GM12878 (cell line): ENCODE data around the gene MORC3. TPM values are rescaled to one million over a fixed set of nuclear protein-coding genes. Genes with fewer than 3 reads are reported as not detected.

Experiments used
- ATAC-seq: fragments of 200-7000 bp; cut with Tn5 transposase; 3 replicates; pipeline ENCODE4 v1.9.1; 2020; ENCODE audit warnings: mild to moderate bottlenecking, moderate library complexity
- BruUV-seq: library from RNA; stranded (reverse); fragments of 400-500 nt; replicated peaks from 2 replicates; lab custom pipeline; 2021; lab: Mats Ljungman, UMichigan
- CTCF ChIA-PET: fragments of 300-600 bp; sonication (Branson Sonifier 250); formaldehyde crosslinking; extraction: SDS; loops from one replicate; lab custom pipeline; 2021; ENCODE audit warnings: inconsistent platforms; lab: Yijun Ruan, JAX
- POLR2A ChIA-PET: fragments of 350-600 bp; formaldehyde crosslinking; extraction: SDS; loops from one replicate; lab custom pipeline; 2021; ENCODE audit warnings: inconsistent platforms; lab: Charles Lee
- RAD21 ChIA-PET: fragments of 300-600 bp; sonication (Branson Sonifier 250); formaldehyde crosslinking; loops from one replicate; lab custom pipeline; 2023; ENCODE audit warnings: antibody characterized with exemption; ENCODE audit not compliant: unreplicated experiment; lab: Charles Lee
- SMC1A ChIA-PET: fragments of 300-600 bp; sonication (Branson Sonifier 250); formaldehyde crosslinking; loops from one replicate; lab custom pipeline; 2023; ENCODE audit not compliant: unreplicated experiment, uncharacterized antibody; lab: Charles Lee
- DNase-seq: peaks from one replicate; pipeline ENCODE4 v3.0.0-alpha.2; 2011; ENCODE audit warnings: low read depth, low spot score
- FAIRE-seq: peaks from 3 replicates; lab custom pipeline; 2011; peaks lifted over from hg19 to GRCh38; lab: Jason Lieb, UNC
- H2AFZ ChIP-seq: 2 replicates; pipeline ENCODE4 v1.6.0; 2011; ENCODE audit warnings: low read depth, low read length, control low read depth; ENCODE audit not compliant: control insufficient read depth
- H3K27ac ChIP-seq: 2 replicates; pipeline ENCODE4 v1.5.1; 2011; ENCODE audit warnings: control low read depth; ENCODE audit not compliant: control insufficient read depth, insufficient read depth
- H3K27me3 ChIP-seq, 2 experiments: replicated peaks in 1 of 2; 2 replicates each; pipeline versions ENCODE4 v1.6.0 to v1.6.1; 2011; ENCODE audit warnings: low read length in 1 of 2; ENCODE audit not compliant: control insufficient read depth in 2 of 2, insufficient read depth in 2 of 2
- H3K36me3 ChIP-seq, 2 experiments: 2 replicates each; pipeline ENCODE4 v1.5.1; 2011; ENCODE audit warnings: low read length in 1 of 2; ENCODE audit not compliant: control insufficient read depth in 2 of 2, insufficient read depth in 2 of 2
- H3K4me1 ChIP-seq: 2 replicates; pipeline ENCODE4 v1.6.1; 2011; ENCODE audit warnings: mild to moderate bottlenecking, low read length, moderate library complexity, mixed read lengths; ENCODE audit not compliant: control insufficient read depth, insufficient read depth
- H3K4me2 ChIP-seq: 2 replicates; pipeline ENCODE4 v1.6.0; 2011; ENCODE audit warnings: control low read depth; ENCODE audit not compliant: control insufficient read depth, insufficient read depth
- H3K4me3 ChIP-seq: fragments of 200-600 bp; sonication (generic); 2 replicates; pipeline ENCODE4 v1.5.1; 2016
- H3K79me2 ChIP-seq: 2 replicates; pipeline ENCODE4 v1.6.0; 2011; ENCODE audit warnings: low read length; ENCODE audit not compliant: control insufficient read depth, insufficient read depth
- H3K9ac ChIP-seq: 2 replicates; pipeline ENCODE4 v1.8.0; 2011; ENCODE audit warnings: low read length, control low read depth, mixed read lengths; ENCODE audit not compliant: control insufficient read depth, insufficient read depth
- H3K9me3 ChIP-seq: replicated peaks from 3 replicates; pipeline ENCODE4 v1.5.1; 2011; ENCODE audit warnings: mild to moderate bottlenecking, low read length; ENCODE audit not compliant: control insufficient read depth, insufficient read depth
- H4K20me1 ChIP-seq: 2 replicates; pipeline ENCODE4 v1.6.0; 2011; ENCODE audit not compliant: control insufficient read depth, insufficient read depth
- ATF7 ChIP-seq: fragments of 450-650 bp; IDR thresholded peaks from 2 replicates; pipeline ENCODE4 v1.6.1; 2016; ENCODE audit warnings: low read depth, mild to moderate bottlenecking
- BHLHE40 ChIP-seq, 2 experiments: fragments of 450-650 bp in 1 of 2; IDR thresholded peaks; 2 replicates each; pipeline ENCODE4 v1.6.1; 2011 to 2017; ENCODE audit warnings: low read depth in 2 of 2, borderline replicate concordance in 1 of 2, improper control_type of control experiment in 1 of 2, low read length in 1 of 2, mild to moderate bottlenecking in 1 of 2
- EZH2 ChIP-seq: IDR thresholded peaks from 2 replicates; pipeline ENCODE4 v1.6.1; 2012; ENCODE audit warnings: low read depth, mild to moderate bottlenecking, control low read depth, inconsistent platforms, low read length, borderline replicate concordance; ENCODE audit not compliant: control insufficient read depth
- HCFC1 ChIP-seq: fragments of 150-350 bp; IDR thresholded peaks from 2 replicates; pipeline ENCODE4 v1.6.1; 2014; ENCODE audit warnings: low read length
- IKZF1 ChIP-seq: fragments of 450-650 bp; conservative IDR thresholded peaks from 2 replicates; pipeline ENCODE4 v1.6.1; 2017; ENCODE audit warnings: antibody characterized with exemption, mild to moderate bottlenecking
- MYC ChIP-seq: IDR thresholded peaks from 2 replicates; pipeline ENCODE4 v1.6.1; 2011; ENCODE audit warnings: mild to moderate bottlenecking, low read length, moderate library complexity, inconsistent platforms; ENCODE audit not compliant: insufficient read depth, insufficient replicate concordance, insufficient read length, severe bottlenecking
- NRF1 ChIP-seq: conservative IDR thresholded peaks from 2 replicates; pipeline ENCODE4 v1.6.1; 2011; ENCODE audit warnings: mild to moderate bottlenecking, low read depth, low read length, improper control_type of control experiment
- PAX8 ChIP-seq: fragments of 450-650 bp; IDR thresholded peaks from 2 replicates; pipeline ENCODE4 v1.6.1; 2017; ENCODE audit warnings: mild to moderate bottlenecking, moderate library complexity
- RBBP5 ChIP-seq: fragments of 200-600 bp; sonication (generic); conservative IDR thresholded peaks from 2 replicates; pipeline ENCODE4 v1.6.1; 2016
- SIX5 ChIP-seq: IDR thresholded peaks from 2 replicates; pipeline ENCODE4 v1.6.1; 2011; ENCODE audit warnings: mild to moderate bottlenecking, low read depth, low read length, moderate library complexity; ENCODE audit not compliant: severe bottlenecking
- TAF1 ChIP-seq: IDR thresholded peaks from 2 replicates; pipeline ENCODE4 v1.6.1; 2011; ENCODE audit warnings: mild to moderate bottlenecking, low read depth, low read length, borderline replicate concordance
- WRNIP1 ChIP-seq: IDR thresholded peaks from 2 replicates; pipeline ENCODE4 v1.6.1; 2011; ENCODE audit warnings: low read depth, low read length, improper control_type of control experiment, borderline replicate concordance
- ZBTB11 ChIP-seq: fragments of 450-650 bp; formaldehyde crosslinking; IDR thresholded peaks from 2 replicates; pipeline ENCODE4 v1.5.0; 2022; ENCODE audit warnings: mild to moderate bottlenecking, missing genetic modification characterization
- ZBTB33 ChIP-seq: fragments of 450-650 bp; IDR thresholded peaks from 2 replicates; pipeline ENCODE4 v1.6.1; 2017; ENCODE audit warnings: mild to moderate bottlenecking
- in situ Hi-C: fragments of 300-500 bp; cut with MboI; formaldehyde crosslinking; loops from 9 replicates; pipeline ENCODE4 v1.14.3; 2018; ENCODE audit warnings: mixed read lengths
- intact Hi-C: fragments of 100-400 bp; cut with micrococcal nuclease; formaldehyde crosslinking; loops from one replicate; pipeline ENCODE4 v1.14.2; 2022; ENCODE audit not compliant: unreplicated experiment
- polyA plus RNA-seq, 11 experiments: library from polyadenylated mRNA; depleted of rRNA in 4 of 11; unstranded in 6 of 11; stranded (reverse) in 5 of 11; fragments of >200 nt; fragmentation: Nextera tagmentation in 4 of 11; fragmentation: Illumina TruSeq in 1 of 11; extraction: Ambion mirVana in 4 of 11; extraction: Trizol in 1 of 11; gene quantifications; 1 replicate in 1 of 11; 2 replicates in 10 of 11; pipeline versions ENCODE4 v1.2.1 to v1.2.3, GENCODE V29; 2011 to 2016; ENCODE audit warnings: inconsistent platforms in 2 of 11, missing spikeins in 2 of 11, low read depth in 1 of 11
- total RNA-seq, 4 experiments: library from RNA; depleted of rRNA in 3 of 4; stranded (reverse); fragments of >200 nt in 3 of 4; fragmentation: Illumina TruSeq in 1 of 4; extraction: Trizol in 1 of 4; gene quantifications; 2 replicates each; pipeline versions ENCODE4 v1.2.1 to v1.2.3, GENCODE V29; 2013 to 2021
- TF ChIP-seq, protein P1 (sequence below): IDR thresholded peaks from 2 replicates; pipeline ENCODE4 v1.6.1; 2012; ENCODE audit warnings: low read depth, low read length, improper control_type of control experiment
- TF ChIP-seq, protein P2 (sequence below): IDR thresholded peaks from 2 replicates; pipeline ENCODE4 v1.6.1; 2011; ENCODE audit warnings: borderline replicate concordance, low read depth, mild to moderate bottlenecking, moderate library complexity, low read length; ENCODE audit not compliant: insufficient read depth, poor library complexity, severe bottlenecking

MORC3 gene
- total and polyA plus RNA-seq, 10 of the 15 experiments (the other 5 are each of a cell fraction or from before 2014, with no cell fraction given) = 5.5 to 29.9 (median 16.3) TPM

- no peaks in the 10 kb centered on the region for H4K20me1 ChIP-seq
- H3K4me3 ChIP-seq = no peak overlapping the region
- no peaks in the 10 kb centered on the region for H3K4me1 ChIP-seq
- in situ Hi-C loops = no loop called here
- DNase-seq = no peak
- no peak overlapping the region for H3K27ac ChIP-seq
- ATAC-seq = no peak
- TF ChIP-seq MYC (no peak), ZBTB33 (no peak), HCFC1 (no peak), PAX8 (no peak), EZH2 (no peak), BHLHE40 (IDR thresholded peaks at IDR 0.05; ENCODE audit: borderline replicate concordance in 1 of 2, low read depth in 2 of 2, low read length in 1 of 2) (no peak), RBBP5 (no peak), TAF1 (no peak), WRNIP1 (no peak), ATF7 (no peak), ZBTB11 (CRISPR knock-in tag) (no peak), NRF1 (no peak), IKZF1 (no peak), SIX5 (no peak)
- TF ChIP-seq, protein P1, sequence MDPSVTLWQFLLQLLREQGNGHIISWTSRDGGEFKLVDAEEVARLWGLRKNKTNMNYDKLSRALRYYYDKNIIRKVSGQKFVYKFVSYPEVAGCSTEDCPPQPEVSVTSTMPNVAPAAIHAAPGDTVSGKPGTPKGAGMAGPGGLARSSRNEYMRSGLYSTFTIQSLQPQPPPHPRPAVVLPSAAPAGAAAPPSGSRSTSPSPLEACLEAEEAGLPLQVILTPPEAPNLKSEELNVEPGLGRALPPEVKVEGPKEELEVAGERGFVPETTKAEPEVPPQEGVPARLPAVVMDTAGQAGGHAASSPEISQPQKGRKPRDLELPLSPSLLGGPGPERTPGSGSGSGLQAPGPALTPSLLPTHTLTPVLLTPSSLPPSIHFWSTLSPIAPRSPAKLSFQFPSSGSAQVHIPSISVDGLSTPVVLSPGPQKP = no peak
- TF ChIP-seq, protein P2, sequence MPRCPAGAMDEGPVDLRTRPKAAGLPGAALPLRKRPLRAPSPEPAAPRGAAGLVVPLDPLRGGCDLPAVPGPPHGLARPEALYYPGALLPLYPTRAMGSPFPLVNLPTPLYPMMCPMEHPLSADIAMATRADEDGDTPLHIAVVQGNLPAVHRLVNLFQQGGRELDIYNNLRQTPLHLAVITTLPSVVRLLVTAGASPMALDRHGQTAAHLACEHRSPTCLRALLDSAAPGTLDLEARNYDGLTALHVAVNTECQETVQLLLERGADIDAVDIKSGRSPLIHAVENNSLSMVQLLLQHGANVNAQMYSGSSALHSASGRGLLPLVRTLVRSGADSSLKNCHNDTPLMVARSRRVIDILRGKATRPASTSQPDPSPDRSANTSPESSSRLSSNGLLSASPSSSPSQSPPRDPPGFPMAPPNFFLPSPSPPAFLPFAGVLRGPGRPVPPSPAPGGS = no peak
- no TSS peak for BruUV-seq
- no peaks in the 10 kb centered on the region for H3K27me3 ChIP-seq
- H3K36me3 ChIP-seq = peaks cover 1 to 12% of the 10 kb centered on the region in 2 experiments
- ChIA-PET CTCF (interaction anchor here (0.9 kb wide), 1 partner anchor 236 kb away, joined by 3 read pairs; no protein-coding TSS in a partner anchor), RAD21 (no interaction called here), SMC1A (interaction anchor here (1.9 kb wide), 1 partner anchor 9 kb away, joined by 5 read pairs; the partner anchor contains the start of gene CHAF1B), POLR2A (interaction anchor here (0.6 kb wide), 1 partner anchor 234 kb away, joined by 5 read pairs; no protein-coding TSS in a partner anchor)
- no peak for FAIRE-seq
- intact Hi-C loops = no loop called here
- no peaks in the 10 kb centered on the region for H3K79me2 ChIP-seq
- no peak overlapping the region for H3K9ac ChIP-seq
- H3K4me2 ChIP-seq = no peak overlapping the region
- no peaks in the 10 kb centered on the region for H3K9me3 ChIP-seq
- H2AFZ ChIP-seq = no peak overlapping the region
These were observed 56.0 kb downstream of the MORC3 start for GRCh38 chr21:36375994-36376393.
